GM23338 (cell line): ENCODE results near the gene USP32. TPM values are rescaled to one million over a fixed set of nuclear protein-coding genes. Genes with fewer than 3 reads are reported as not detected.

ENCODE experiments used
- CREB1 ChIP-seq: fragments of 250-450 bp; sonication (Bioruptor Pico); IDR thresholded peaks from 2 replicates; pipeline ENCODE4 v1.5.0; 2020; ENCODE audit warnings: low read depth, mild to moderate bottlenecking, moderate library complexity
- EZH2 ChIP-seq: fragments of 200-600 bp; sonication (generic); IDR thresholded peaks from one replicate; pipeline ENCODE4 v1.8.0; 2017; ENCODE audit warnings: antibody characterized with exemption, mild to moderate bottlenecking, low read depth; ENCODE audit not compliant: unreplicated experiment
- EZH2phosphoT487 ChIP-seq: fragments of 200-600 bp; sonication (generic); IDR thresholded peaks from one replicate; pipeline ENCODE4 v1.8.1; 2018; ENCODE audit warnings: antibody characterized with exemption; ENCODE audit not compliant: unreplicated experiment
- NANOG ChIP-seq: IDR thresholded peaks from 2 replicates; pipeline ENCODE4 v1.6.1; 2016; ENCODE audit warnings: antibody characterized with exemption, borderline replicate concordance
- POLR2AphosphoS5 ChIP-seq: IDR thresholded peaks from 2 replicates; pipeline ENCODE4 v1.6.1; 2016; ENCODE audit warnings: antibody characterized with exemption, low read depth
- polyA plus RNA-seq: library from polyadenylated mRNA; unstranded; fragments of >200 nt; fragmentation: Nextera tagmentation; extraction: Ambion mirVana; gene quantifications from 2 replicates; pipeline ENCODE4 v1.2.1, GENCODE V29; 2016
- total RNA-seq: library from RNA; depleted of rRNA; stranded (reverse); fragments of >200 nt; shearing (Covaris generic); gene quantifications from 2 replicates; pipeline ENCODE4 v1.2.3, GENCODE V29; 2014
- TF ChIP-seq, protein P1 (sequence below): fragments of 250-450 bp; sonication (Bioruptor Pico); IDR thresholded peaks from 2 replicates; pipeline ENCODE4 v1.5.0; 2020; ENCODE audit warnings: mild to moderate bottlenecking, moderate library complexity
- TF ChIP-seq, protein P2 (sequence below): IDR thresholded peaks from one replicate; pipeline ENCODE4 v1.6.1; 2018; ENCODE audit warnings: antibody characterized with exemption; ENCODE audit not compliant: unreplicated experiment

Gene USP32
- total and polyA plus RNA-seq, 2 experiments from 2014 or later, result 43.6 to 129 TPM

DNA sequence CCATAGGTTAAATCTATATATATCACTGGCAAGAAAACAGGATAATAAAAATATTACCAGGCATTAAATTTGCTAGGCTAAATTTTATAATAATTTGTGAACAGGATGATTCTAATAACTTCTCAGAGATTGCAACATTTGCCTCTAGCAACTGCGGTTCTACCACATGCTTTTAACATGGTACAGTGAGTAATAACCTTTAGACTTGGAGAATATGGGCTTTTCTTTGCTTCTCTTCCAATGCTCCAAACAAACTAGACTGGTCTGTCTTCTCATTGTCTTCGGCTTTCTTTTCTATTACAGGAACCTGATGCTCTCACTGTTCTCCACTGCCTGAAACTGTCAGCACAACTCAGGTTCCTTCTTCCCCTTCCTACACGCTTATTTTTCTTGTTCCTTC, 161.6 kb downstream of the USP32 start (continued):
- TF ChIP-seq, protein P1, sequence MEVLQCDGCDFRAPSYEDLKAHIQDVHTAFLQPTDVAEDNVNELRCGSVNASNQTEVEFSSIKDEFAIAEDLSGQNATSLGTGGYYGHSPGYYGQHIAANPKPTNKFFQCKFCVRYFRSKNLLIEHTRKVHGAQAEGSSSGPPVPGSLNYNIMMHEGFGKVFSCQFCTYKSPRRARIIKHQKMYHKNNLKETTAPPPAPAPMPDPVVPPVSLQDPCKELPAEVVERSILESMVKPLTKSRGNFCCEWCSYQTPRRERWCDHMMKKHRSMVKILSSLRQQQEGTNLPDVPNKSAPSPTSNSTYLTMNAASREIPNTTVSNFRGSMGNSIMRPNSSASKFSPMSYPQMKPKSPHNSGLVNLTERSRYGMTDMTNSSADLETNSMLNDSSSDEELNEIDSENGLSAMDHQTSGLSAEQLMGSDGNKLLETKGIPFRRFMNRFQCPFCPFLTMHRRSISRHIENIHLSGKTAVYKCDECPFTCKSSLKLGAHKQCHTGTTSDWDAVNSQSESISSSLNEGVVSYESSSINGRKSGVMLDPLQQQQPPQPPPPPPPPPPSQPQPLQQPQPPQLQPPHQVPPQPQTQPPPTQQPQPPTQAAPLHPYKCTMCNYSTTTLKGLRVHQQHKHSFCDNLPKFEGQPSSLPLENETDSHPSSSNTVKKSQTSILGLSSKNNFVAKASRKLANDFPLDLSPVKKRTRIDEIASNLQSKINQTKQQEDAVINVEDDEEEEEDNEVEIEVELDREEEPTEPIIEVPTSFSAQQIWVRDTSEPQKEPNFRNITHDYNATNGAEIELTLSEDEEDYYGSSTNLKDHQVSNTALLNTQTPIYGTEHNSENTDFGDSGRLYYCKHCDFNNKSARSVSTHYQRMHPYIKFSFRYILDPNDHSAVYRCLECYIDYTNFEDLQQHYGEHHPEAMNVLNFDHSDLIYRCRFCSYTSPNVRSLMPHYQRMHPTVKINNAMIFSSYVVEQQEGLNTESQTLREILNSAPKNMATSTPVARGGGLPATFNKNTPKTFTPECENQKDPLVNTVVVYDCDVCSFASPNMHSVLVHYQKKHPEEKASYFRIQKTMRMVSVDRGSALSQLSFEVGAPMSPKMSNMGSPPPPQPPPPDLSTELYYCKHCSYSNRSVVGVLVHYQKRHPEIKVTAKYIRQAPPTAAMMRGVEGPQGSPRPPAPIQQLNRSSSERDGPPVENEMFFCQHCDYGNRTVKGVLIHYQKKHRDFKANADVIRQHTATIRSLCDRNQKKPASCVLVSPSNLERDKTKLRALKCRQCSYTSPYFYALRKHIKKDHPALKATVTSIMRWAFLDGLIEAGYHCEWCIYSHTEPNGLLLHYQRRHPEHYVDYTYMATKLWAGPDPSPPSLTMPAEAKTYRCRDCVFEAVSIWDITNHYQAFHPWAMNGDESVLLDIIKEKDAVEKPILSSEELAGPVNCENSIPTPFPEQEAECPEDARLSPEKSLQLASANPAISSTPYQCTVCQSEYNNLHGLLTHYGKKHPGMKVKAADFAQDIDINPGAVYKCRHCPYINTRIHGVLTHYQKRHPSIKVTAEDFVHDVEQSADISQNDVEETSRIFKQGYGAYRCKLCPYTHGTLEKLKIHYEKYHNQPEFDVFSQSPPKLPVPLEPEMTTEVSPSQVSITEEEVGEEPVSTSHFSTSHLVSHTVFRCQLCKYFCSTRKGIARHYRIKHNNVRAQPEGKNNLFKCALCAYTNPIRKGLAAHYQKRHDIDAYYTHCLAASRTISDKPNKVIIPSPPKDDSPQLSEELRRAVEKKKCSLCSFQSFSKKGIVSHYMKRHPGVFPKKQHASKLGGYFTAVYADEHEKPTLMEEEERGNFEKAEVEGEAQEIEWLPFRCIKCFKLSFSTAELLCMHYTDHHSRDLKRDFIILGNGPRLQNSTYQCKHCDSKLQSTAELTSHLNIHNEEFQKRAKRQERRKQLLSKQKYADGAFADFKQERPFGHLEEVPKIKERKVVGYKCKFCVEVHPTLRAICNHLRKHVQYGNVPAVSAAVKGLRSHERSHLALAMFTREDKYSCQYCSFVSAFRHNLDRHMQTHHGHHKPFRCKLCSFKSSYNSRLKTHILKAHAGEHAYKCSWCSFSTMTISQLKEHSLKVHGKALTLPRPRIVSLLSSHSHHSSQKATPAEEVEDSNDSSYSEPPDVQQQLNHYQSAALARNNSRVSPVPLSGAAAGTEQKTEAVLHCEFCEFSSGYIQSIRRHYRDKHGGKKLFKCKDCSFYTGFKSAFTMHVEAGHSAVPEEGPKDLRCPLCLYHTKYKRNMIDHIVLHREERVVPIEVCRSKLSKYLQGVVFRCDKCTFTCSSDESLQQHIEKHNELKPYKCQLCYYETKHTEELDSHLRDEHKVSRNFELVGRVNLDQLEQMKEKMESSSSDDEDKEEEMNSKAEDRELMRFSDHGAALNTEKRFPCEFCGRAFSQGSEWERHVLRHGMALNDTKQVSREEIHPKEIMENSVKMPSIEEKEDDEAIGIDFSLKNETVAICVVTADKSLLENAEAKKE, result no peak
- TF ChIP-seq POLR2AphosphoS5 (no peak), EZH2phosphoT487 (no peak), CREB1 (no peak), EZH2 (no peak), NANOG (no peak)
- TF ChIP-seq, protein P2, sequence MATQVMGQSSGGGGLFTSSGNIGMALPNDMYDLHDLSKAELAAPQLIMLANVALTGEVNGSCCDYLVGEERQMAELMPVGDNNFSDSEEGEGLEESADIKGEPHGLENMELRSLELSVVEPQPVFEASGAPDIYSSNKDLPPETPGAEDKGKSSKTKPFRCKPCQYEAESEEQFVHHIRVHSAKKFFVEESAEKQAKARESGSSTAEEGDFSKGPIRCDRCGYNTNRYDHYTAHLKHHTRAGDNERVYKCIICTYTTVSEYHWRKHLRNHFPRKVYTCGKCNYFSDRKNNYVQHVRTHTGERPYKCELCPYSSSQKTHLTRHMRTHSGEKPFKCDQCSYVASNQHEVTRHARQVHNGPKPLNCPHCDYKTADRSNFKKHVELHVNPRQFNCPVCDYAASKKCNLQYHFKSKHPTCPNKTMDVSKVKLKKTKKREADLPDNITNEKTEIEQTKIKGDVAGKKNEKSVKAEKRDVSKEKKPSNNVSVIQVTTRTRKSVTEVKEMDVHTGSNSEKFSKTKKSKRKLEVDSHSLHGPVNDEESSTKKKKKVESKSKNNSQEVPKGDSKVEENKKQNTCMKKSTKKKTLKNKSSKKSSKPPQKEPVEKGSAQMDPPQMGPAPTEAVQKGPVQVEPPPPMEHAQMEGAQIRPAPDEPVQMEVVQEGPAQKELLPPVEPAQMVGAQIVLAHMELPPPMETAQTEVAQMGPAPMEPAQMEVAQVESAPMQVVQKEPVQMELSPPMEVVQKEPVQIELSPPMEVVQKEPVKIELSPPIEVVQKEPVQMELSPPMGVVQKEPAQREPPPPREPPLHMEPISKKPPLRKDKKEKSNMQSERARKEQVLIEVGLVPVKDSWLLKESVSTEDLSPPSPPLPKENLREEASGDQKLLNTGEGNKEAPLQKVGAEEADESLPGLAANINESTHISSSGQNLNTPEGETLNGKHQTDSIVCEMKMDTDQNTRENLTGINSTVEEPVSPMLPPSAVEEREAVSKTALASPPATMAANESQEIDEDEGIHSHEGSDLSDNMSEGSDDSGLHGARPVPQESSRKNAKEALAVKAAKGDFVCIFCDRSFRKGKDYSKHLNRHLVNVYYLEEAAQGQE, result no peak
